ENCODE results near the gene TSPY9. TPM values are rescaled to one million over a fixed set of nuclear protein-coding genes. Genes with fewer than 3 reads are reported as not detected.

TSPY9 gene, protein sequence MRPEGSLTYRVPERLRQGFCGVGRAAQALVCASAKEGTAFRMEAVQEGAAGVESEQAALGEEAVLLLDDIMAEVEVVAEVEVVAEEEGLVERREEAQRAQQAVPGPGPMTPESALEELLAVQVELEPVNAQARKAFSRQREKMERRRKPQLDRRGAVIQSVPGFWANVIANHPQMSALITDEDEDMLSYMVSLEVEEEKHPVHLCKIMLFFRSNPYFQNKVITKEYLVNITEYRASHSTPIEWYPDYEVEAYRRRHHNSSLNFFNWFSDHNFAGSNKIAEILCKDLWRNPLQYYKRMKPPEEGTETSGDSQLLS
- not detected in 2 replicates for total RNA-seq

DNA sequence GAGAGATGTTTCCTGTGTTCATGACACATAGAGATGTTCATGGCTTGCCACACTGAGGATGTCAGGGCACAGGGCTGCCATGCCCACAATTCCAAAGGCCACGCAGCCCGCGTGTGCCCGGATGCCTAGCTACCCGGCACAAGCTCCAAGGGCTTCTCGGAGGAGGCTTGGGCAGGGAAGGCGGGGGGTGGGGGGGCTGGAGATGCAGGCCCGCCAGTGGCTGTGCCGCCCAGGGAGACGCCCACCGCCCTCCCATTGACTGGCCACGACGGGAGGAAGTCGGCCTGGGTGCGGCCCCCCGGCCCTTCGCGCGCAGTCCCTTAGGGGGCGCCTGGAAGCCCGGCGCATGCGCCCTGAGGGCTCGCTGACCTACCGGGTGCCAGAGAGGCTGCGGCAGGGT is at the start of gene TSPY9:
TSS of gene TSPY9 (plus strand) at position 301 of the 400 bp plus-strand sequence. CDS start at position 347, 46 bp downstream.

DNA sequence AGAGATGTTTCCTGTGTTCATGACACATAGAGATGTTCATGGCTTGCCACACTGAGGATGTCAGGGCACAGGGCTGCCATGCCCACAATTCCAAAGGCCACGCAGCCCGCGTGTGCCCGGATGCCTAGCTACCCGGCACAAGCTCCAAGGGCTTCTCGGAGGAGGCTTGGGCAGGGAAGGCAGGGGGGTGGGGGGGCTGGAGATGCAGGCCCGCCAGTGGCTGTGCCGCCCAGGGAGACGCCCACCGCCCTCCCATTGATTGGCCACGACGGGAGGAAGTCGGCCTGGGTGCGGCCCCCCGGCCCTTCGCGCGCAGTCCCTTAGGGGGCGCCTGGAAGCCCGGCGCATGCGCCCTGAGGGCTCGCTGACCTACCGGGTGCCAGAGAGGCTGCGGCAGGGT is 20.4 kb upstream of the TSPY9 start, which contains the start of gene TSPY1:
TSS of gene TSPY1 (plus strand) at position 301 of the 400 bp plus-strand sequence. CDS start at position 347, 46 bp downstream.

DNA sequence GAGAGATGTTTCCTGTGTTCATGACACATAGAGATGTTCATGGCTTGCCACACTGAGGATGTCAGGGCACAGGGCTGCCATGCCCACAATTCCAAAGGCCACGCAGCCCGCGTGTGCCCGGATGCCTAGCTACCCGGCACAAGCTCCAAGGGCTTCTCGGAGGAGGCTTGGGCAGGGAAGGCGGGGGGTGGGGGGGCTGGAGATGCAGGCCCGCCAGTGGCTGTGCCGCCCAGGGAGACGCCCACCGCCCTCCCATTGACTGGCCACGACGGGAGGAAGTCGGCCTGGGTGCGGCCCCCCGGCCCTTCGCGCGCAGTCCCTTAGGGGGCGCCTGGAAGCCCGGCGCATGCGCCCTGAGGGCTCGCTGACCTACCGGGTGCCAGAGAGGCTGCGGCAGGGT is 40.5 kb downstream of the TSPY9 start, which contains the start of gene TSPY10:
TSS of gene TSPY10 (plus strand) at position 301 of the 400 bp plus-strand sequence. CDS start at position 347, 46 bp downstream.

Other genes with a start within 250 kb of the TSPY9 start
- not detected in 2 replicates for gene TSPY4, start 149.8 kb upstream of the TSPY9 start, total RNA-seq
- gene TSPY8, start 129.5 kb upstream of the TSPY9 start, total RNA-seq = not detected in 2 replicates
- not detected in 2 replicates for gene TSPY3, start 88.8 kb upstream of the TSPY9 start, total RNA-seq
- not detected in 2 replicates for gene TSPY1, start 20.3 kb upstream of the TSPY9 start, total RNA-seq
- gene TSPY10, start 40.6 kb downstream of the TSPY9 start, total RNA-seq = not detected in 2 replicates